Endothelial cell of umbilical vein (primary cell): ENCODE results near the gene CCL11. TPM values are rescaled to one million over a fixed set of nuclear protein-coding genes. Genes with fewer than 3 reads are reported as not detected.

Experiments
- BruUV-seq: library from RNA; stranded (reverse); fragments of 400-500 nt; replicated peaks from 2 replicates; lab custom pipeline; 2021; lab: Mats Ljungman, UMichigan
- CTCF ChIA-PET: fragments of 300-600, 350-600 bp; sonication (Branson Sonifier 250); formaldehyde crosslinking; loops from one replicate; lab custom pipeline; 2021; ENCODE audit warnings: antibody characterized with exemption, inconsistent platforms; lab: Charles Lee
- POLR2A ChIA-PET: fragments of 300-600, 350-600 bp; sonication (Branson Sonifier 250); formaldehyde crosslinking; loops from one replicate; lab custom pipeline; 2021; ENCODE audit warnings: antibody characterized with exemption, inconsistent platforms; lab: Charles Lee
- DNase-seq: peaks from one replicate; pipeline ENCODE4 v3.0.0-alpha.2; 2011; ENCODE audit warnings: low read depth, low spot score
- FAIRE-seq: peaks from 2 replicates; lab custom pipeline; 2011; peaks lifted over from hg19 to GRCh38; lab: Jason Lieb, UNC
- H2AFZ ChIP-seq: 2 replicates; pipeline ENCODE4 v1.6.0; 2012; ENCODE audit warnings: low read depth, low read length, control low read depth, inconsistent platforms
- H3K27ac ChIP-seq: 2 replicates; pipeline ENCODE4 v1.5.1; 2011; ENCODE audit warnings: low read depth, mild to moderate bottlenecking, control low read depth, low read length, moderate library complexity; ENCODE audit not compliant: insufficient read depth
- H3K27me3 ChIP-seq, 2 experiments: 2 replicates each; pipeline versions ENCODE4 v1.6.0 to v1.6.1; 2011; ENCODE audit warnings: low read length in 2 of 2, mixed read lengths in 1 of 2; ENCODE audit not compliant: control insufficient read depth in 2 of 2, insufficient read depth in 2 of 2
- H3K36me3 ChIP-seq, 2 experiments: 2 replicates in 1 of 2; 3 replicates in 1 of 2; pipeline ENCODE4 v1.5.1; 2011; ENCODE audit warnings: low read length in 2 of 2, mild to moderate bottlenecking in 1 of 2, moderate library complexity in 1 of 2; ENCODE audit not compliant: control insufficient read depth in 2 of 2, insufficient read depth in 2 of 2; ENCODE audit errors: extremely low read depth in 1 of 2
- H3K4me1 ChIP-seq: 3 replicates; pipeline ENCODE4 v1.5.1; 2011; ENCODE audit warnings: mild to moderate bottlenecking, low read length; ENCODE audit not compliant: control insufficient read depth, insufficient read depth; ENCODE audit errors: extremely low read depth
- H3K4me2 ChIP-seq: 2 replicates; pipeline ENCODE4 v1.6.1; 2011; ENCODE audit warnings: low read length, control low read depth, mixed read lengths; ENCODE audit not compliant: insufficient read depth
- H3K4me3 ChIP-seq, 3 experiments: fragments of 200-600 bp in 1 of 3; sonication (generic), shearing (Covaris generic) in 1 of 3; replicated peaks in 1 of 3; 2 replicates each; pipeline ENCODE4 v1.5.1; 2011 to 2016; ENCODE audit warnings: control low read depth in 3 of 3, low read length in 3 of 3, mild to moderate bottlenecking in 2 of 3, inconsistent platforms in 1 of 3, low read depth in 1 of 3, moderate library complexity in 1 of 3; ENCODE audit not compliant: insufficient read depth in 1 of 3
- H3K79me2 ChIP-seq: 2 replicates; pipeline ENCODE4 v1.6.0; 2012; ENCODE audit warnings: low read length, inconsistent platforms; ENCODE audit not compliant: control insufficient read depth, insufficient read depth
- H3K9ac ChIP-seq: replicated peaks from 2 replicates; pipeline ENCODE3; 2011; ENCODE audit warnings: low read length, control low read depth; ENCODE audit not compliant: insufficient read depth; ENCODE audit errors: extremely low read depth
- H3K9me1 ChIP-seq: replicated peaks from 3 replicates; pipeline ENCODE4 v1.6.0; 2011; ENCODE audit warnings: mild to moderate bottlenecking, low read length; ENCODE audit not compliant: control insufficient read depth, insufficient read depth; ENCODE audit errors: extremely low read depth
- H3K9me3 ChIP-seq: replicated peaks from 2 replicates; pipeline ENCODE4 v1.5.1; 2012; ENCODE audit warnings: low read length, inconsistent platforms; ENCODE audit not compliant: control insufficient read depth, insufficient read depth
- H4K20me1 ChIP-seq: replicated peaks from 2 replicates; pipeline ENCODE3; 2011; ENCODE audit warnings: mild to moderate bottlenecking, low read length; ENCODE audit not compliant: control insufficient read depth, insufficient read depth; ENCODE audit errors: extremely low read depth
- CTCF ChIP-seq, 2 donors: IDR thresholded peaks; 1 replicate in 1 of 2; 2 replicates in 1 of 2; pipeline ENCODE4 v1.5.1; 2011; ENCODE audit warnings: low read length in 2 of 2, mild to moderate bottlenecking in 2 of 2, moderate library complexity in 2 of 2, control low read depth in 1 of 2, inconsistent platforms in 1 of 2, low read depth in 1 of 2; ENCODE audit not compliant: insufficient read depth in 1 of 2; ENCODE audit errors: extremely low read depth in 1 of 2
- EZH2 ChIP-seq: IDR thresholded peaks from 2 replicates; pipeline ENCODE4 v1.6.1; 2012; ENCODE audit warnings: borderline replicate concordance, low read depth, mild to moderate bottlenecking, moderate library complexity, low read length, inconsistent platforms; ENCODE audit not compliant: severe bottlenecking
- FOS ChIP-seq: IDR thresholded peaks from 2 replicates; pipeline ENCODE4 v1.6.1; 2011; ENCODE audit warnings: mild to moderate bottlenecking, low read length, moderate library complexity, borderline replicate concordance; ENCODE audit not compliant: insufficient read depth
- GATA2 ChIP-seq: IDR thresholded peaks from 2 replicates; pipeline ENCODE4 v1.7.0; 2011; ENCODE audit warnings: low read depth, mild to moderate bottlenecking, moderate library complexity, mixed read lengths, low read length; ENCODE audit not compliant: insufficient read length, insufficient read depth
- JUN ChIP-seq: IDR thresholded peaks from 2 replicates; pipeline ENCODE4 v1.6.1; 2011; ENCODE audit warnings: borderline replicate concordance, low read depth; ENCODE audit not compliant: insufficient read length, insufficient read depth
- MYC ChIP-seq: IDR thresholded peaks from one replicate; pipeline ENCODE4 v1.6.1; 2011; ENCODE audit warnings: mild to moderate bottlenecking, low read depth, low read length
- POLR2A ChIP-seq: IDR thresholded peaks from 2 replicates; pipeline ENCODE4 v1.6.1; 2012; ENCODE audit warnings: low read depth, mild to moderate bottlenecking, control low read depth, low read length
- POLR2AphosphoS5 ChIP-seq: IDR thresholded peaks from 2 replicates; pipeline ENCODE4 v1.6.1; 2012; ENCODE audit warnings: low read depth, mild to moderate bottlenecking, control low read depth, low read length, moderate library complexity; ENCODE audit not compliant: insufficient read depth
- dilution Hi-C: fragments of 300-500 bp; cut with MboI; formaldehyde crosslinking; loops from one replicate; pipeline ENCODE4 v1.15.0; 2019; ENCODE audit warnings: low sequenced_read_pairs; ENCODE audit not compliant: extremely low pct_ligation_motif_present
- intact Hi-C: fragments of 100-400 bp; cut with micrococcal nuclease; formaldehyde crosslinking; loops from one replicate; pipeline ENCODE4 v1.10.0; 2022
- polyA plus RNA-seq, 4 experiments: library from polyadenylated mRNA; depleted of rRNA in 3 of 4; stranded (reverse) in 3 of 4; unstranded in 1 of 4; fragments of >200 nt; gene quantifications; 2 replicates each; pipeline versions ENCODE4 v1.2.1 to v1.2.3, GENCODE V29; 2011 to 2012; ENCODE audit warnings: missing spikeins in 1 of 4
- total RNA-seq: library from RNA; stranded (reverse); gene quantifications from 2 replicates; pipeline ENCODE4 v1.2.3, GENCODE V29; 2021

CCL11 gene
- total and polyA plus RNA-seq, 2 donors (not counting 3 experiments of a cell fraction or from before 2014, with no cell fraction given) = not detected

DNA sequence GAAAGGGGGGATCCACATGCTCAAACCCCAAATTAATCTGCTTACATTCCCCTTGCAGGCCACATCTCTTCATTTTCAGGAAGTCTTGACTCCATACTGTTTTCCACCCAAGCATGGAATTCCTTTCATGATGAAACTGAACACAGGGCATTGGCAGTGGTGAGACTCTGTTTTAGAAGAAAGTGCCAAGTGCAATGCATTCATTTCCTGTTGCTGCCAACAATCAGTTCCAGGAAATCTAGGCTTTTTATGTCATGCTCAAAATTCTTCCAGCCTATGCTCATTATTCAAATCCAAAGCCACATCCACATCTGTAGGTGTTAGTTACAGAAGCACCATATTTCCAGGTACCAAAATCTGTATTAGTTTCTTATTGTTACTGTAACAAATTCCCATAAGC lies 26.4 kb upstream of the CCL11 start:
- Histone ChIP-seq H3K9ac (no peak overlapping the region), H3K79me2 (no peaks in the 10 kb centered on the region), H3K4me1 (peaks cover 38% of the 10 kb centered on the region), H2AFZ (no peak overlapping the region), H3K4me3 (no peak overlapping the region), H3K36me3 (peaks cover 0 to 4% of the 10 kb centered on the region in 2 experiments), H3K27ac (peak overlapping the region; percentile 59), H3K4me2 (peak overlapping the region; percentile 19), H3K27me3 (no peaks in the 10 kb centered on the region), H3K9me3 (no peaks in the 10 kb centered on the region), H4K20me1 (no peaks in the 10 kb centered on the region), H3K9me1 (no peaks in the 10 kb centered on the region)
- TF ChIP-seq MYC = no peak
- TF ChIP-seq POLR2AphosphoS5 = peak; percentile 44
- peak; percentile 58 for TF ChIP-seq GATA2
- TF ChIP-seq JUN = peak; percentile 53
- TF ChIP-seq POLR2A = no peak
- TF ChIP-seq FOS = peak; percentile 18
- TF ChIP-seq CTCF (IDR thresholded peaks at IDR 0.05; ENCODE audit: extremely low read depth in 1 of 2, insufficient read depth in 1 of 2, low read depth in 1 of 2, low read length in 2 of 2) = no peak
- no peak for TF ChIP-seq EZH2
- DNase-seq = peak; percentile 82
- CTCF ChIA-PET = interaction anchor here (0.6 to 2.3 kb wide), 2 partner anchors 11 to 102 kb away, joined by 3 to 8 read pairs; partner anchors contain the start of gene CCL7
- no TSS peak for BruUV-seq
- dilution Hi-C loops (no loop called here), intact Hi-C loops (loop anchor here (1.0 to 10.0 kb wide), 3 partner anchors 47 to 1116 kb away; partner anchors contain the start of genes SLFN11 and SLFN5)
- peak; percentile 90 for FAIRE-seq
- POLR2A ChIA-PET = no interaction called here
